IMR-90 (cell line): ENCODE measurements around the gene PNPLA1. TPM values are rescaled to one million over a fixed set of nuclear protein-coding genes. Genes with fewer than 3 reads are reported as not detected.

Source experiments
- ATAC-seq: fragments of 200-7000 bp; cut with Tn5 transposase; 2 replicates; pipeline ENCODE4 v1.9.1; 2020; ENCODE audit warnings: low read depth, mild to moderate bottlenecking, moderate library complexity
- BruUV-seq: library from RNA; stranded (reverse); fragments of 400-500 nt; replicated peaks from 2 replicates; lab custom pipeline; 2021; lab: Mats Ljungman, UMichigan
- CTCF ChIA-PET: fragments of 300-600 bp; formaldehyde crosslinking; extraction: SDS; loops from one replicate; lab custom pipeline; 2021; ENCODE audit warnings: antibody characterized with exemption; lab: Yijun Ruan, JAX
- POLR2A ChIA-PET: fragments of 300-600 bp; sonication (Branson Sonifier 250); formaldehyde crosslinking; loops from one replicate; lab custom pipeline; 2022; ENCODE audit warnings: antibody characterized with exemption; ENCODE audit not compliant: unreplicated experiment; lab: Charles Lee
- DNase-seq: peaks from one replicate; pipeline ENCODE4 v3.0.0; 2013
- H2AFZ ChIP-seq: replicated peaks from 2 replicates; pipeline ENCODE3; 2013; ENCODE audit warnings: low read length, mild to moderate bottlenecking; ENCODE audit not compliant: poor library complexity
- H2AK5ac ChIP-seq: 2 replicates; pipeline ENCODE4 v1.6.1; 2013; ENCODE audit warnings: low read depth, low read length, inconsistent platforms
- H2AK9ac ChIP-seq: replicated peaks from 2 replicates; pipeline ENCODE3; 2013; ENCODE audit warnings: mild to moderate bottlenecking, low read depth, low read length, moderate library complexity; ENCODE audit not compliant: poor library complexity
- H2BK120ac ChIP-seq: 2 replicates; pipeline ENCODE4 v1.6.1; 2013; ENCODE audit warnings: low read depth, low read length, inconsistent platforms
- H2BK15ac ChIP-seq: 3 replicates; pipeline ENCODE4 v1.6.1; 2013; ENCODE audit warnings: low read depth, low read length, inconsistent platforms
- H2BK20ac ChIP-seq: 2 replicates; pipeline ENCODE4 v1.6.1; 2013; ENCODE audit warnings: low read depth, mild to moderate bottlenecking, inconsistent platforms, low read length, moderate library complexity
- H2BK5ac ChIP-seq: 2 replicates; pipeline ENCODE4 v1.6.1; 2013; ENCODE audit warnings: mild to moderate bottlenecking, low read depth, low read length, inconsistent platforms; ENCODE audit not compliant: poor library complexity, severe bottlenecking
- H3K14ac ChIP-seq: replicated peaks from 2 replicates; pipeline ENCODE4 v1.6.1; 2013; ENCODE audit warnings: low read depth, low read length, inconsistent platforms
- H3K18ac ChIP-seq: 2 replicates; pipeline ENCODE4 v1.6.1; 2013; ENCODE audit warnings: low read depth, low read length, control low read depth
- H3K23ac ChIP-seq: 2 replicates; pipeline ENCODE4 v1.6.1; 2013; ENCODE audit warnings: low read depth, low read length, inconsistent platforms
- H3K27ac ChIP-seq: 2 replicates; pipeline ENCODE4 v1.5.1; 2013; ENCODE audit warnings: mild to moderate bottlenecking, control low read depth, low read length; ENCODE audit not compliant: insufficient read depth
- H3K27me3 ChIP-seq: 2 replicates; pipeline ENCODE4 v1.6.1; 2013; ENCODE audit warnings: low read length; ENCODE audit not compliant: control insufficient read depth, insufficient read depth
- H3K36me3 ChIP-seq: 2 replicates; pipeline ENCODE4 v1.6.1; 2013; ENCODE audit warnings: low read length, mixed read lengths; ENCODE audit not compliant: control insufficient read depth, insufficient read depth
- H3K4ac ChIP-seq: 2 replicates; pipeline ENCODE4 v1.6.1; 2013; ENCODE audit warnings: low read depth, low read length, inconsistent platforms
- H3K4me1 ChIP-seq: 2 replicates; pipeline ENCODE4 v1.6.1; 2013; ENCODE audit warnings: low read length, mixed read lengths; ENCODE audit not compliant: control insufficient read depth, insufficient read depth
- H3K4me2 ChIP-seq: 2 replicates; pipeline ENCODE4 v1.6.1; 2013; ENCODE audit warnings: low read depth, mild to moderate bottlenecking, control low read depth, low read length, moderate library complexity
- H3K4me3 ChIP-seq: 2 replicates; pipeline ENCODE4 v1.5.1; 2013; ENCODE audit warnings: low read depth, mild to moderate bottlenecking, control low read depth, low read length, moderate library complexity; ENCODE audit not compliant: insufficient read depth
- H3K56ac ChIP-seq: 2 replicates; pipeline ENCODE4 v1.6.1; 2013; ENCODE audit warnings: low read length, inconsistent platforms; ENCODE audit not compliant: insufficient read depth; ENCODE audit errors: extremely low read depth
- H3K79me1 ChIP-seq, 2 experiments: 2 replicates each; pipeline ENCODE4 v1.6.1; 2013; ENCODE audit warnings: low read length in 2 of 2, inconsistent platforms in 1 of 2, low read depth in 1 of 2
- H3K9ac ChIP-seq: 2 replicates; pipeline ENCODE4 v1.6.1; 2013; ENCODE audit warnings: low read depth, low read length, control low read depth
- H3K9me1 ChIP-seq: 2 replicates; pipeline ENCODE4 v1.6.1; 2013; ENCODE audit warnings: low read length, inconsistent platforms; ENCODE audit not compliant: insufficient read depth
- H3K9me3 ChIP-seq: 2 replicates; pipeline ENCODE4 v1.6.1; 2013; ENCODE audit warnings: low read length; ENCODE audit not compliant: control insufficient read depth, insufficient read depth
- H4K20me1 ChIP-seq: 2 replicates; pipeline ENCODE4 v1.6.1; 2013; ENCODE audit warnings: low read length, inconsistent platforms; ENCODE audit not compliant: insufficient read depth
- H4K5ac ChIP-seq: 2 replicates; pipeline ENCODE4 v1.6.1; 2013; ENCODE audit warnings: mild to moderate bottlenecking, low read depth, low read length, control low read depth
- H4K8ac ChIP-seq, 2 experiments: 2 replicates each; pipeline ENCODE4 v1.6.1; 2013; ENCODE audit warnings: low read depth in 2 of 2, low read length in 2 of 2, control low read depth in 1 of 2, inconsistent platforms in 1 of 2
- H4K91ac ChIP-seq: 2 replicates; pipeline ENCODE4 v1.6.1; 2013; ENCODE audit warnings: low read depth, low read length, inconsistent platforms; ENCODE audit not compliant: insufficient read depth
- BHLHE40 ChIP-seq: fragments of 150-350 bp; IDR thresholded peaks from 2 replicates; pipeline ENCODE4 v1.6.1; 2016; ENCODE audit warnings: mild to moderate bottlenecking, low read depth, low read length
- CEBPB ChIP-seq: IDR thresholded peaks from 2 replicates; pipeline ENCODE4 v1.6.1; 2012; ENCODE audit warnings: low read depth, low read length, improper control_type of control experiment
- CTCF ChIP-seq: conservative IDR thresholded peaks from 2 replicates; pipeline ENCODE4 v1.5.1; 2012; ENCODE audit warnings: mild to moderate bottlenecking, low read depth, low read length, improper control_type of control experiment
- FOS ChIP-seq: fragments of 150-350 bp; IDR thresholded peaks from 2 replicates; pipeline ENCODE4 v1.6.1; 2016; ENCODE audit warnings: low read depth, low read length
- MAFK ChIP-seq: IDR thresholded peaks from 2 replicates; pipeline ENCODE4 v1.6.1; 2012; ENCODE audit warnings: low read depth, low read length, improper control_type of control experiment
- MAZ ChIP-seq: IDR thresholded peaks from 2 replicates; pipeline ENCODE4 v1.6.1; 2012; ENCODE audit warnings: low read depth, mild to moderate bottlenecking, low read length, improper control_type of control experiment, moderate library complexity, borderline replicate concordance
- NFE2L2 ChIP-seq: fragments of 150-350 bp; IDR thresholded peaks from 2 replicates; pipeline ENCODE4 v1.6.1; 2016; ENCODE audit warnings: low read depth, mild to moderate bottlenecking, low read length
- POLR2A ChIP-seq: IDR thresholded peaks from 2 replicates; pipeline ENCODE4 v1.6.1; 2012; ENCODE audit warnings: mild to moderate bottlenecking, low read depth, low read length
- RCOR1 ChIP-seq: IDR thresholded peaks from 2 replicates; pipeline ENCODE4 v1.6.1; 2012; ENCODE audit warnings: mild to moderate bottlenecking, low read length, improper control_type of control experiment; ENCODE audit not compliant: insufficient replicate concordance
- RFX5 ChIP-seq: IDR thresholded peaks from 2 replicates; pipeline ENCODE4 v1.8.0; 2012; ENCODE audit warnings: low read depth, mild to moderate bottlenecking, low read length, moderate library complexity
- SMC3 ChIP-seq: fragments of 150-350 bp; IDR thresholded peaks from 2 replicates; pipeline ENCODE4 v1.6.1; 2016; ENCODE audit warnings: low read depth, mild to moderate bottlenecking, antibody characterized with exemption, low read length, moderate library complexity
- USF2 ChIP-seq: fragments of 150-350 bp; IDR thresholded peaks from 2 replicates; pipeline ENCODE4 v1.6.1; 2017; ENCODE audit warnings: mild to moderate bottlenecking, antibody characterized with exemption, low read length, low read depth
- WGBS, 2 experiments: methylation state at CpG; one replicate each; pipeline versions ENCODE4 v1.1.5 to v1.1.7; 2013; ENCODE audit warnings: missing lambda C conversion rate in 2 of 2; ENCODE audit not compliant: insufficient read length in 1 of 2; ENCODE audit errors: extremely low coverage in 2 of 2; 5-methylcytosine and 5-hydroxymethylcytosine counted together
- dilution Hi-C: fragments of 300-500 bp; cut with HindIII; formaldehyde crosslinking; loops from one replicate; pipeline ENCODE4 v1.14.3; 2018; ENCODE audit warnings: low sequenced_read_pairs; ENCODE audit not compliant: unreplicated experiment
- in situ Hi-C: fragments of 300-500 bp; cut with MboI; formaldehyde crosslinking; loops from 3 replicates; pipeline ENCODE4 v1.14.3; 2019; ENCODE audit warnings: low sequenced_read_pairs, inconsistent platforms, mixed read lengths
- intact Hi-C: fragments of 100-400 bp; cut with micrococcal nuclease; formaldehyde crosslinking; loops from 2 replicates; pipeline ENCODE4 v1.10.0; 2022
- polyA plus RNA-seq, 3 experiments: library from polyadenylated mRNA; depleted of rRNA; stranded (reverse); fragments of >200 nt; gene quantifications; 2 replicates each; pipeline ENCODE4 v1.2.3, GENCODE V29; 2012; ENCODE audit warnings: low replicate concordance in 1 of 3
- total RNA-seq: library from RNA; depleted of rRNA; stranded (reverse); fragments of >200 nt; gene quantifications from 2 replicates; pipeline ENCODE4 v1.2.3, GENCODE V29; 2012
- TF ChIP-seq, protein P1 (sequence below): fragments of 150-350 bp; IDR thresholded peaks from 2 replicates; pipeline ENCODE4 v1.6.1; 2016; ENCODE audit warnings: low read depth, mild to moderate bottlenecking, low read length, moderate library complexity, borderline replicate concordance

The PNPLA1 gene
- total and polyA plus RNA-seq, 2 of the 4 experiments (the other 2 are of a cell fraction): not detected

GRCh38 chr6:36317623-36318022 is 47.8 kb downstream of the PNPLA1 start:
- Histone ChIP-seq H2BK15ac (no peak overlapping the region), H3K27me3 (peaks cover 73% of the 10 kb centered on the region), H3K23ac (no peak overlapping the region), H3K56ac (no peak overlapping the region), H3K79me1 (no peaks in the 10 kb centered on the region), H3K18ac (no peak overlapping the region), H3K9me1 (no peaks in the 10 kb centered on the region), H4K8ac (no peak overlapping the region), H2BK120ac (no peak overlapping the region), H3K4me2 (no peak overlapping the region), H3K4me1 (no peaks in the 10 kb centered on the region), H3K36me3 (no peaks in the 10 kb centered on the region), H3K4ac (no peak overlapping the region), H3K9ac (no peak overlapping the region), H3K27ac (no peak overlapping the region), H3K14ac (no peak overlapping the region), H2AFZ (no peak overlapping the region), H4K91ac (no peak overlapping the region), H3K9me3 (no peaks in the 10 kb centered on the region), H2BK5ac (no peak overlapping the region), H4K5ac (no peak overlapping the region), H2BK20ac (no peak overlapping the region), H2AK5ac (no peak overlapping the region), H4K20me1 (no peaks in the 10 kb centered on the region; the same call in 1 of the 2 replicates), H3K4me3 (no peak overlapping the region), H2AK9ac (no peak overlapping the region)
- ChIA-PET POLR2A (interaction anchor here (0.6 kb wide), 1 partner anchor 12 kb away, joined by 12 read pairs; no protein-coding TSS in a partner anchor), CTCF (no interaction called here)
- no CpG with 5 or more reads among the region's 2 CpGs for WGBS, 2 experiments
- dilution Hi-C loops: no loop called here
- in situ Hi-C loops: no loop called here
- no TSS peak for BruUV-seq
- no peak for ATAC-seq
- no peak for TF ChIP-seq USF2
- TF ChIP-seq CTCF: no peak
- no peak for TF ChIP-seq BHLHE40
- no peak for TF ChIP-seq RFX5
- TF ChIP-seq MAZ: no peak
- no peak for TF ChIP-seq POLR2A
- no peak for TF ChIP-seq MAFK
- TF ChIP-seq CEBPB: no peak
- TF ChIP-seq, protein P1, sequence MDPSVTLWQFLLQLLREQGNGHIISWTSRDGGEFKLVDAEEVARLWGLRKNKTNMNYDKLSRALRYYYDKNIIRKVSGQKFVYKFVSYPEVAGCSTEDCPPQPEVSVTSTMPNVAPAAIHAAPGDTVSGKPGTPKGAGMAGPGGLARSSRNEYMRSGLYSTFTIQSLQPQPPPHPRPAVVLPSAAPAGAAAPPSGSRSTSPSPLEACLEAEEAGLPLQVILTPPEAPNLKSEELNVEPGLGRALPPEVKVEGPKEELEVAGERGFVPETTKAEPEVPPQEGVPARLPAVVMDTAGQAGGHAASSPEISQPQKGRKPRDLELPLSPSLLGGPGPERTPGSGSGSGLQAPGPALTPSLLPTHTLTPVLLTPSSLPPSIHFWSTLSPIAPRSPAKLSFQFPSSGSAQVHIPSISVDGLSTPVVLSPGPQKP: no peak
- TF ChIP-seq FOS: no peak
- TF ChIP-seq SMC3: no peak
- no peak for TF ChIP-seq RCOR1
- TF ChIP-seq NFE2L2: no peak
- DNase-seq: no peak
- intact Hi-C loops: no loop called here
